Measurements from ENCODE around the gene CMTR1. TPM values are rescaled to one million over a fixed set of nuclear protein-coding genes. Genes with fewer than 3 reads are reported as not detected.

The CMTR1 gene
- total RNA-seq, 1 experiment from 2014 or later = 34.8 TPM

- Histone ChIP-seq H3K23ac (ENCODE audit: insufficient read length, low read depth, low read length) (no peak overlapping the region), H2BK20ac (ENCODE audit: low read depth, low read length, poor library complexity, severe bottlenecking) (no peak overlapping the region), H3K4me1 (ENCODE audit: insufficient read depth, low read length) (no peaks in the 10 kb centered on the region), H3K27ac (ENCODE audit: insufficient read length, low read depth, low read length) (no peak overlapping the region), H2AFZ (ENCODE audit: low read length) (no peak overlapping the region), H3K27me3 (ENCODE audit: insufficient read depth, low read length) (no peaks in the 10 kb centered on the region), H3K4ac (ENCODE audit: low read depth, low read length) (no peak overlapping the region), H4K5ac (ENCODE audit: insufficient read length, low read depth, low read length) (no peak overlapping the region), H3K56ac (ENCODE audit: insufficient read length, low read depth, low read length) (no peak overlapping the region), H2BK5ac (ENCODE audit: insufficient read length, low read length) (no peak overlapping the region), H2AK5ac (ENCODE audit: insufficient read length, low read length) (no peak overlapping the region), H3K18ac (ENCODE audit: insufficient read length, low read depth, low read length) (no peak overlapping the region), H3K9ac (ENCODE audit: extremely low read depth, insufficient read length, low read length) (no peak overlapping the region), H3K23me2 (ENCODE audit: insufficient read length, low read depth, low read length, poor library complexity, severe bottlenecking) (no peaks in the 10 kb centered on the region), H3K79me2 (ENCODE audit: insufficient read depth, low read length) (no peaks in the 10 kb centered on the region), H4K8ac (replicated peaks; ENCODE audit: insufficient read length, low read depth, low read length) (no peak overlapping the region), H3K14ac (ENCODE audit: insufficient read depth, low read length) (no peak overlapping the region), H2BK15ac (ENCODE audit: low read depth, low read length) (no peak overlapping the region), H3K9me3 (ENCODE audit: control insufficient read depth, low read depth, low read length) (no peaks in the 10 kb centered on the region), H3T11ph (ENCODE audit: low read length) (no peak overlapping the region), H4K20me1 (ENCODE audit: control insufficient read depth, insufficient read depth, insufficient read length) (no peaks in the 10 kb centered on the region), H3K79me1 (ENCODE audit: insufficient read depth, low read depth, low read length, poor library complexity, severe bottlenecking) (no peaks in the 10 kb centered on the region), H2BK12ac (ENCODE audit: insufficient read length, low read depth, low read length) (no peak overlapping the region), H2BK120ac (ENCODE audit: low read depth, low read length, poor library complexity, severe bottlenecking) (no peak overlapping the region), H3K4me2 (ENCODE audit: insufficient read depth, insufficient read length, low read length) (no peak overlapping the region), H4K91ac (ENCODE audit: insufficient read length, low read depth, low read length) (no peak overlapping the region)
- H3K4me3 Mint-ChIP-seq = no peak overlapping the region
- no peak for TF ChIP-seq CTCF (conservative IDR thresholded peaks at IDR 0.05)
- peaks cover under 1 to 5% of the 10 kb centered on the region in 2 experiments for H3K4me1 Mint-ChIP-seq
- peaks cover 10 to 12% of the 10 kb centered on the region in 2 experiments; a peak in 4 of 5 replicates for H3K9me3 Mint-ChIP-seq
- H3K27me3 Mint-ChIP-seq (ENCODE audit: low read depth) = peaks cover 15% of the 10 kb centered on the region
- H3K27ac Mint-ChIP-seq = no peak overlapping the region
- DNase-seq = no peak
- H3K36me3 Mint-ChIP-seq (ENCODE audit: insufficient read depth in 1 of 3, low read depth in 3 of 3) = no peaks in the 10 kb centered on the region; a peak in 1 of 7 replicates
- WGBS (ENCODE audit: extremely low coverage, insufficient read length, low lambda C conversion rate) = no CpG with 5 or more reads among the region's 6 CpGs
These were observed 6.0 kb upstream of the CMTR1 start for GRCh38 chr6:37426945-37427510.

All from H9 (cell line).